Endodermal cell (in vitro differentiated cells): Measurements from ENCODE around the gene THBD. TPM values are rescaled to one million over a fixed set of nuclear protein-coding genes. Genes with fewer than 3 reads are reported as not detected.
A peak's percentile ranks its signal among the peaks of the same experiment; 100 is the strongest.

Experiments
- DNase-seq: peaks from one replicate; pipeline ENCODE4 v3.0.0-alpha.2; 2017
- H3K27ac ChIP-seq: 2 replicates; pipeline ENCODE4 v1.5.1; 2013; ENCODE audit warnings: mild to moderate bottlenecking, low read depth, low read length, moderate library complexity
- H3K27me3 ChIP-seq: 2 replicates; pipeline ENCODE4 v1.6.1; 2013; ENCODE audit warnings: mild to moderate bottlenecking, low read length, moderate library complexity; ENCODE audit not compliant: insufficient read depth, control insufficient read depth, poor library complexity, severe bottlenecking
- H3K36me3 ChIP-seq: 2 replicates; pipeline ENCODE4 v1.7.0; 2013; ENCODE audit warnings: mild to moderate bottlenecking, low read length, moderate library complexity; ENCODE audit not compliant: control insufficient read depth, insufficient read depth
- H3K4me1 ChIP-seq: one replicate; pipeline ENCODE4 v1.7.0; 2013; ENCODE audit warnings: low read length; ENCODE audit not compliant: control insufficient read depth, insufficient read depth
- H3K4me3 ChIP-seq: 2 replicates; pipeline ENCODE4 v1.5.1; 2013; ENCODE audit warnings: mild to moderate bottlenecking, low read length, moderate library complexity
- H3K9ac ChIP-seq: 2 replicates; pipeline ENCODE4 v1.6.1; 2013; ENCODE audit warnings: mild to moderate bottlenecking, low read length, moderate library complexity; ENCODE audit not compliant: poor library complexity, severe bottlenecking; ENCODE audit errors: extremely low read depth
- H3K9me3 ChIP-seq: 2 replicates; pipeline ENCODE4 v1.6.1; 2013; ENCODE audit warnings: mild to moderate bottlenecking, low read length, moderate library complexity; ENCODE audit not compliant: control insufficient read depth
- H3K27ac Mint-ChIP-seq: 2 replicates; pipeline ENCODE4 v1.8.0; 2020; ENCODE audit warnings: mixed read lengths
- H3K27me3 Mint-ChIP-seq: 2 replicates; pipeline ENCODE4 v1.8.0; 2021; ENCODE audit warnings: mild to moderate bottlenecking, mixed read lengths; ENCODE audit not compliant: insufficient read depth
- H3K36me3 Mint-ChIP-seq: 2 replicates; pipeline ENCODE4 v1.8.0; 2020; ENCODE audit warnings: low read depth, mixed read lengths
- H3K4me1 Mint-ChIP-seq: 2 replicates; pipeline ENCODE4 v1.8.0; 2020; ENCODE audit warnings: mixed read lengths
- H3K4me3 Mint-ChIP-seq: 2 replicates; pipeline ENCODE4 v1.8.0; 2020; ENCODE audit warnings: mild to moderate bottlenecking, moderate library complexity, mixed read lengths
- H3K9me3 Mint-ChIP-seq: 2 replicates; pipeline ENCODE4 v1.8.0; 2020; ENCODE audit warnings: mild to moderate bottlenecking, mixed read lengths
- CTCF ChIP-seq: fragments of 200-600 bp; sonication (generic); conservative IDR thresholded peaks from 2 replicates; pipeline ENCODE4 v1.5.0; 2021; ENCODE audit warnings: antibody characterized with exemption, mild to moderate bottlenecking
- WGBS, 2 experiments: methylation state at CpG; one replicate each; pipeline versions ENCODE4 v1.1.5 to v1.1.7; 2013; ENCODE audit warnings: missing lambda C conversion rate in 2 of 2, mixed read lengths in 1 of 2; ENCODE audit not compliant: insufficient coverage in 1 of 2, insufficient read length in 1 of 2; 5-methylcytosine and 5-hydroxymethylcytosine counted together
- total RNA-seq, 2 donors: library from RNA; stranded (reverse); fragmentation: NEBNext Ultra II Directional in 1 of 2; extraction: Animal tissue kit (Norgen Biotek cat#: 25700) in 1 of 2; gene quantifications; 2 replicates in 1 of 2; 3 replicates in 1 of 2; pipeline ENCODE4 v1.2.1, GENCODE V29; 2021

Gene THBD
- total RNA-seq, 2 donors from 2014 or later: 1.2 to 2.0 TPM

GRCh38 chr20:23078351-23079015 is 29.0 kb upstream of the THBD start:
- no peak overlapping the region for H3K27ac Mint-ChIP-seq
- H3K27ac ChIP-seq: peak overlapping the region; percentile 56

GRCh38 chr20:23077277-23077676 is 27.8 kb upstream of the THBD start:
- peaks cover 5% of the 10 kb centered on the region for H3K4me1 Mint-ChIP-seq
- no peak for DNase-seq
- Histone ChIP-seq H3K4me1 (peaks cover 3% of the 10 kb centered on the region), H3K27ac (no peak overlapping the region), H3K36me3 (no peaks in the 10 kb centered on the region), H3K9me3 (no peaks in the 10 kb centered on the region), H3K9ac (no peak overlapping the region), H3K27me3 (no peaks in the 10 kb centered on the region), H3K4me3 (no peak overlapping the region)
- H3K27ac Mint-ChIP-seq: no peak overlapping the region
- 86 to 96% methylated on average over 4 of the region's 4 CpGs for WGBS, 2 experiments
- H3K9me3 Mint-ChIP-seq: no peaks in the 10 kb centered on the region
- no peaks in the 10 kb centered on the region for H3K27me3 Mint-ChIP-seq
- no peak for TF ChIP-seq CTCF
- no peaks in the 10 kb centered on the region for H3K36me3 Mint-ChIP-seq
- no peak overlapping the region for H3K4me3 Mint-ChIP-seq

More at GRCh38 chr20:23078351-23079015, 29.0 kb upstream of the THBD start:
- Mint-ChIP-seq H3K36me3 (no peaks in the 10 kb centered on the region), H3K9me3 (no peaks in the 10 kb centered on the region), H3K4me1 (peaks cover 8% of the 10 kb centered on the region), H3K4me3 (no peak overlapping the region), H3K27me3 (no peaks in the 10 kb centered on the region)
- H3K9ac ChIP-seq: no peak overlapping the region
- no peaks in the 10 kb centered on the region for H3K9me3 ChIP-seq
- peaks cover 3% of the 10 kb centered on the region for H3K4me1 ChIP-seq
- no peaks in the 10 kb centered on the region for H3K27me3 ChIP-seq
- DNase-seq: no peak
- no peaks in the 10 kb centered on the region for H3K36me3 ChIP-seq
- TF ChIP-seq CTCF: no peak
- H3K4me3 ChIP-seq: no peak overlapping the region
- 93 to 98% methylated on average over 3 to 5 of the region's 5 CpGs for WGBS, 2 experiments

- no peak for TF ChIP-seq CTCF
- Histone ChIP-seq H3K4me1 (peaks cover under 1% of the 10 kb centered on the region), H3K9me3 (no peaks in the 10 kb centered on the region), H3K4me3 (no peak overlapping the region), H3K27ac (no peak overlapping the region), H3K36me3 (no peaks in the 10 kb centered on the region), H3K27me3 (no peaks in the 10 kb centered on the region), H3K9ac (no peak overlapping the region)
- DNase-seq: no peak
- Mint-ChIP-seq H3K4me3 (no peak overlapping the region), H3K27ac (no peak overlapping the region), H3K36me3 (no peaks in the 10 kb centered on the region), H3K27me3 (no peaks in the 10 kb centered on the region), H3K9me3 (no peaks in the 10 kb centered on the region), H3K4me1 (no peaks in the 10 kb centered on the region)
- 92 to 100% methylated on average over 1 to 3 of the region's 3 CpGs for WGBS, 2 experiments
Measured at GRCh38 chr20:23074052-23074451, 24.6 kb upstream of the THBD start.
